C4-2B (cell line): ENCODE results near the gene BMAL2.

Experiments used
- CTCF ChIP-seq: fragments of 450-650 bp; conservative IDR thresholded peaks from 2 replicates; pipeline ENCODE4 v1.5.1; 2017; ENCODE audit warnings: mild to moderate bottlenecking
- ZFX ChIP-seq: fragments of 450-650 bp; IDR thresholded peaks from 2 replicates; pipeline ENCODE4 v1.6.1; 2017

DNA sequence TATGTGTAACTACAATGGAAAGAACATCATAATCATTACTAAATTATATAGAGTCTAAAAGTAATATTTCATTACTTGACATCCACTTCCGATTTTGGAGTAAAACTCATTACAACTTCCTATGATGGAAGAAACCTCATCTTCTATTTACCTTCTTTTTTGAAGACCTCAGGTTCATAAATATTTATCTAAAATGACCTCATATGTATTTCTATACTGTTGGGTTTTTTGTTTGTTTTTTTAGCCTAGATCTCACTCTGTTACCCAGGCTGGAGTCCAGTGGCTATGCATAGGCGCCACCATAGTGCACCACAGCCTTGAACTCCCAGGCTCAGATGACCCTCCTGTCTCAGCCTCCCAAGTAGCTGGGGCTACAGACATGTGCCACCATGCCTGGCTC lies 39.9 kb upstream of the BMAL2 start:
- no peak for TF ChIP-seq CTCF
- no peak for TF ChIP-seq ZFX
